GM21528 (cell line): ENCODE measurements around the gene NKX2-2.

Experiments used
- ATAC-seq: cut with Tn5 transposase; IDR thresholded peaks from one replicate; pipeline ENCODE4 v1.9.1; 2021; ENCODE audit warnings: mild to moderate bottlenecking, moderate library complexity; ENCODE audit not compliant: unreplicated experiment, low FRiP score

NKX2-2 gene

DNA sequence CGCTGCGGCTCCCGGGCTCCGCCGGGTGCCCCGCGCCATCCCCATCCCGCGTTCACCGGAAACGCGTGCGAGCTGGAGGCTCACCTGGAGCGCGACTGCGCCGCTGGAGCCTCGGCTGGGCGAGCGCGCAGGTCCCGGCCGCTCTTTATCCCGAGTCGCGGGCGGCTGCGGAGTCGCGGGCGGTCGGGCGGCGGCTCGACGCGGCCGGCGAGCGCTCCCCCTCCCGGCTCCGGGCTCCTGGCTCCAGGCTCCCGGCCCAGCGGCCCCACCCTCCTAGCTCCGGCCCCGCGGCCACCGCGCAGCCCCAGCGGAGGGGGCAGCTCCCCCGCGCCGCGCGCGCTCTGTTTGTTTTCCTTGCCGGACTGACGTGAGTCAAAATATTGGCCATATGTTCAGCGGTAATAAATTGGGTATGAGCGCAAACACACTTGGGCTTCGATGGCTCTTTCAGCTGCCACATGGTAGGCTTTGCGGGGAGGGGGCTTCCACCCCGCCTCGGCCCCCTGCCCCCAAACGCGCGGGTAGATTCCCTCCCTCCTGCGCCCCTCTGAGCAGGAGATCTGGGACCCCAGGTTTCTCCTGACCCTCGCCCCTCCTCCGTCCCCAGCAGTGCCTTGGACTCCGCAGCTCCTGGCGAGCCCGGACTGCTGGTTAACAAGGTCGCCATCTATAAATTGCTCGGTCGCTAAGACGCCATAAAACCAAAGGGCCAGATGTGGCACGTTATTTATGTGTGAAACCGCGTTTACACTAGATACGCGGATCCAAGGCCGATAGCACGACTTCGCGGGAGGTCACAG is 8.8 kb upstream of the NKX2-2 start:
- ATAC-seq, result no peak

DNA sequence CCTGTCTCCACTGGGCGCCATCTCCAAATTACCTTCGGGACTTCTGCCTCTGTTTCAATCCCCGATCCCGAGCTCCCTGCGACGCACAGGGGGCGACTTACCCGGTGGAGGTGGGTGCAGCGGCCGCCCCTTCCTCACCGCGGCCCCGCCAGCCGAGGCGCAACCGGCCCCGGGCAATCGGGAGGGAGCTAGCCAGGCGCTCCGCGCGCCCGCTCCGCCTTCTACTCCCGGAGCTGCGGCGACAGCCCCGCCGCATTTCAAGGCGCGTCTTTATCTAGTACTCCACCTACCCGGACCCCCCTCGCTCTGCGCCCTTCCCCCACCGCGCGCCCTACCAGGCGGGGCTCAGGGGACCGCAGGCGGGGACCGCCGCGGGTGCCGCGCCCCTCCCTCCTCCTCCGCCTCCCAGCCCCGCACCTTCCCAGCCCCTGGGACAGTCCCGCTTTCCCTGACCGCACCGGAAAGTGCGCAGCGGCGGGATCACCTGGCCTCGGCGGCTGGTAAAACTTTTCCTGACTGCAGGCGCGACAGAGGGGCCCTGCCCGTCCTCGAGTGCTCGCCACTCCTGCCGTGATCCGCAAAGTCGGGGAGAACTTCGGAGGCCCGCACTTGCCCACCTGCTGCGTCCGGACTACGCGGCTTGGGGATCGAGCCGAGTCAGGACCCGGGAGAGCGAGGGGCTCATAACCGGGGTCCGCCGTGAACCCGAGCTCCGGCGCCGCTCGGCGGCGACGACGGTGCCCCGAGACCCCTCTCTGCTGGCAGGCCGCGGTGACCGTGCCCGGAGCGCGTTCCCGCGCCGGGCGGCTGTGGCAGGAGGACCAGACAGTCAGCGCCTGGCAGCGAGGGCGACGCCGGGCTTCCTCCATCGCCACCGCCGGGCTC is 8.0 kb upstream of the NKX2-2 start:
- no peak for ATAC-seq

DNA sequence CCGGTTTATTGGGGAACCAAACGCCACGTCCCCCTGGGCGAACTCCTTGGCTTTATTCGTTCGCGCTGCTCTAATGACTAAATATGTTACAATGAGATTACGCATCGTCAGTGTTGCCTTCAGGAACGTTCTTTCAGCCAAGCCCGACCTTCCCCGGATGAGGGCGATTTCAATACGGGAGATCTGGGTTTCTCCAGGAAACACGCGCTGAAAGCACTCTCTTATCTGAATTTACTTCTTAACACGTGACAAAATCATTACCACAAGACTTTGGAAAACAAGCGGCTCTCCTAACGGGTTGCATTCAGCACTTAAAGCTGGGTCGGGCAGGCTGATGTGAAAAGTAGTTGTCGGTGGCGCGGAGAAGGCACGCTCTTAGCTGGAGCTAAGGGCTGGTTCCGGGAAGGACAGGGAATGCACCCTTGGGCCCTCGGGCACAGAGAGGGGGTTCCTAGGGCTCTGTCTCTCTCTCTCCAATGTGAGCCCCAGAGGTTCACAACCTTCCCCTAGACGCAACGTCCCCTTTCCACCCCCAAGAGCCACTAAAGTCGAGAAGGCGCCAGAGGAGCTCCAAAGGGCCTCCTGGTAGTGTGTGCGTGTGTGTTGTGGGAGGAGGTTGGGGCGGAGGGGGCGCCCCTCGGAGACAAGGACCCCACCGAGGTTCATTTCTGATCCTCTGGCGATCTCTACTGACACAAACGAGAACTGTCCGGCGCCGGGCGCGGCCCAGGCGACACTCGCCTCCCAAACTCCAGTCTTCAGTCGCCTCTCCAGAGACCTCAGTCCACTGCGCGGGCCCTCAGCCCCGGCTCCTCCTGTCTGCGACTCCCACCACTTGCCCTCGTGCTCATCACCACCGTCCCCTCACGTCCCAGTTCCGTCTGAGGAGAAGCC is 7.1 kb upstream of the NKX2-2 start:
- ATAC-seq, result no peak

DNA sequence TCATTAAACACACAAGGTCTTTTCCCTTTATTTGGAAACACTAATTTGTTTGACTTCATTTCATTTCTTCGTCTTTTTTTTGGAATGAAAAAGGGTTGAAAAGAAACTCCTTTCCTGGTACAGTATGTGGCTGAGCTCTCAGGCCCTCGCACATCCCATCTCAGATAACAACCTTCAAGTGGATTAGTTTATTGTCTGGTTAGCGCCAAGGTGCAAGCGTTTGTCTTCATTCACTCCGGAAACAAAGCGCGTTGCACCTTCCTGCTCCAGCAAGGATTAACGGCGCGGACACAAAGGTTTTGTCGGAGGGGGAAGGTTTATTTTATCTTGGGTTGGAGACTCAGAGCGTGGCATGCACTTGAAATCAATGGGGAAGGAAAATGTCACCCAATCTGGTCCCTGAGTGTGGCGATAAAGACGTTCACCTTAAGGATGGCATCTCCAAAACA is 5.3 kb upstream of the NKX2-2 start:
- no peak for ATAC-seq

DNA sequence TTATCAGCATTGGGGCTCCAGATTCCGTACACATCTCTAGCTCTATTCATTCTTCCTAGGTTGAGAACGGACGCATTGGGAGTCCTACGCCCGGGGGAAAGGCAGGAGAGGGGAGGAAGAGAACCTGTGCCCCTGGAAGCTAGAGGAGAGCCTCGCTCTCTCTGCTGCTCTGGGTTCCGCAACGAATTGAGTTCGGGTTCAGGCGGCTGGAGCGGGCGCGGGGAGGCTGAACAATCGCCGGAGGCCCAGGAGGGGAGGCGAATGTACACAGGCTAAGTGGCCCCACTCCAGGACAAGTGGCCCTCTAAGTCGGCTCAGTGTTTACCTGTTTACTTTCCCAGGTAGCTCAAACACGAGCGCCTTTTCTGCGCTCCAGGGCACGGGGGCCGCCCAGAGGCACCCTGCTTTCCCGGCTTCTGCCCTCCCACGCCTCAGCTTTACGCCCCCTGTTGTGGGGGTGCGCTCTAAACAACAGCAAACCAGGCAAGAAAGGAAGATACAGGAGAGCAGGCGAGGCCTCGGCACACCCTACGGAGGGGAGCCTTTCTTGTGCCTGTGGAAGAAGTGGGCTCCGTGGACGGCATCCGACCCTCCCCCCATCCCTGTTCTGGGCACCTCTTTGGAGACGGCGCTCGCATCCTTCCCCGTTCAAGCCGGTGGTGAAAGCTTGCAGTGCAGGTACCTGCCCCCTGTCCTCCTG is 4.6 kb upstream of the NKX2-2 start:
- ATAC-seq, result no peak

DNA sequence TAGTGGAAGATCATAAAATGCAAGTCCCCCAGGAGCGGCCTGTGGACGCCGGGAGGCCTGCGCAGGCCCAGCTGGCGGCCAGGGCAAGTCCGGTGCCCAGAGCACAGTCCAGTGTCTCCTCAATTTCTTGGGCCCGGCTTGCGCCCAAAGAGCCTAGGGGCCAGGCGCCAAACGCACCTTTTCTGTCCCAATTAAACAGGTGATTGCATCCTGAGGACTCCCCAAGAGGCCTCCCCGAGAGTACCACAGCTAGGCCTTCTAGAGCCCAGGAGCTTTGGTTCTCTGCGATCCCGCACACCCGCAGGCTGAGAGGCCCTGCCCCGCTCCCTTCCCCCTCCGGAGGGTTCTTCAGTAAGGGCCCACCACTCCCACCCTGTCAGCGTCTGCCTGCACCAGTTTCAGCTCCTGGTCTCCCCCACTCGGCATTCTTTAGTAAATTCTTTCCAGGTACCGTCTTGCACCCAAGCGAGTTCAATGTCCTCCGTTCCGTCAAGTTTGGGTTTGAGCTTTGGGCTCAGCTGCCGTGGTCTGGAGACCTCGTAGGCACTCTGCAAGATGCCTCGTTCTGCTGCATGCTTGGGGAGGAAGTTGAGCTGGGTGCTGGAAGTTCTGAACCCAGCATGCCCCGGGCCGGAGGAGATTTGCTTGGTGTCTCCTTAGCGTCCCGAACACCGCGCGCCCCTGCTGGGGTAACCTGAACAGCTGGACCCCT is 3.9 kb upstream of the NKX2-2 start:
- ATAC-seq, result no peak

DNA sequence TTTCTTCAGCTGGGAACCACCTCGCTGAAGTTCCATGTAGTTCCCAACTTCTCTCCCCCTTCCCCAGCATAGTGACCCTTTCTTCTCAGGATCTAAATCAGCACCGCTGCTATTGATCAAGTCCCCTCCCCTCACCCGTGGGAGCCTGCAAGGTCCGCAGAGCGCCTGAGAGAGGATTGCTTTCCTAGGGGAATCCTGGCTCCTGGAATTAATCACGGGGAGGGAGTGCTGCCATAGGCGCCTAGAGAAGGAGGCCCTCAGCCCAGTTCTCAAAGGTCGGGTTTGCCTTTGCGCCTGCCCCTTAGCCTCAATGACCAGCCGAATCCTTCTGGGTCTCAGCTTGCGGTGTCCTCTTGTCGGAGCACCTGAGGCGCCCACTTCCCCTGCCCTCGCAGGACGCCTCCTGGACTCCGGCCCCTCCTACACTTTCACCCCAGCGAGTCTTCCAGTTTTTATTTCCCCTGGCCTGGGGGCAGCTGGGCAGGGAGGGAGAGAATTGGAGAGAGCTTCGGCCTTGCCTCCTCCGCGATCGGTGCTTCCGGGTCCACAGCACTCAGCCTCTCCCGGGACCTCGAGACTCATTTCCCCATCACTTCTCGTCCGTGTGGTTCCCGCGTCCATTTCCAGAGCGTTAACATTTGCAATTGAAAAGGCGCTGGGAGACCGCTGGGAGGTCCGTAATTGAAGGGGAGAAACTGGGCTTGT is 3.1 kb upstream of the NKX2-2 start:
- ATAC-seq, result no peak

DNA sequence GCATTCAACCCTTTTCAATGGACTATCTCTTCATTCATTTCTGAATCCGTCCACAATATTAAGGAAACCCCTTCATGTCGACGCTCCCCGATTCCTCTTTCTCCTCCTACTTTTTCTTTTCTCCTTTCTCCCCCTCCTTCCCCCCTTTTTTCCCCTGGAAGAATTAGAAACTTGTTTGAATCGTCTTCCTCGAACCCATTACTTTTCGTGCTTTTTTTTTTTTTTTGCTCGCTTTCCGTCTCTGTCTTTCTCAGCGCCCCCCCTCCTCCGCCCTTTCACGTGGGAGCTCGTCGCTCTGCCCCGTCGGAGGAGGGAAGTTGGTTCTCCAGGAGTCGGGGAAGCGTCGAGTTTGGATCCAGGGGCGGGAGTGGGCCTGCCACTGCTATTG is 2.3 kb upstream of the NKX2-2 start:
- no peak for ATAC-seq

DNA sequence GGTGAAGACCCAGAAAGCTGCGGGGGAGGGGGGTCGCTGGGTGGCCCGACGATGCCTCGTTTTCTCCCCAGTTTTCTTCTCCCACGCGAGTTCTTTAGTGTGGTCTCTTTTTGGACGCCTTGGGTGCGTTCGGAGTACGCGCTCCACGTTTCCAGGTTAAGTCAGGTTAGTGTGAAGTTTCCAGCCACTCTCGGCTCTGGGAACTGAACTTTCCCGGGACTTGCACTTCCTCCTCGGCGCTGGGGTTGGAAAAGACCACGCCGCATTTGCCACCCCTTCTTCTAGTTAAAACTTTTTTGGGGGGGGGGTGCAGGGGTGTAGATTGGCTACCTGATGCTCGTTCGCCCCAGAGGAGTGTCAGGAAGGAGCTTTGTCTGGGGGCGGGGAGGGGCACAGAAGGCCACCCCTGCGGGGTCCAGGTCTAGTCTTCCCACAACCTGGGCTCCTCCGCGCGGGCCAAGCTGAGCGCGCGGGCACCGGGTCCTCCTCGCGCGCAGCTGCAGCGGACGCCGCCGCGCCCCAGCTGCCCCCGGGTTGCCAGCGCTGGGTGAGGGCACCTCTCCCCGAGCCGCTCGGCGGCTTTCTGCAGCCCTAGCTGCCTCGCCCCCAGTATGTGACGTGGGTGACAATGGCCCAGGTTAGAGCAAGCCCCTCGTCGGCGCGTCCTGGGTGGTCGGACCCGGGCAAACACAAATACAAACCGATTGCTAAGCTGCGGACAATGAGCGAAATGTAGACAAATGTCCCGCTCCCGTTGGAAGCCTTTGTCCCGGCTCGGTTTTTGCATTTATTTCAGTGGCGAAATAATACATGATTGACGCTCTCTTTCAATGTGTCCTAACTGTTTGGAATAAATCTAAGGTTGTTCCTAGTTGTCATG is 1.7 kb upstream of the NKX2-2 start:
- no peak for ATAC-seq

DNA sequence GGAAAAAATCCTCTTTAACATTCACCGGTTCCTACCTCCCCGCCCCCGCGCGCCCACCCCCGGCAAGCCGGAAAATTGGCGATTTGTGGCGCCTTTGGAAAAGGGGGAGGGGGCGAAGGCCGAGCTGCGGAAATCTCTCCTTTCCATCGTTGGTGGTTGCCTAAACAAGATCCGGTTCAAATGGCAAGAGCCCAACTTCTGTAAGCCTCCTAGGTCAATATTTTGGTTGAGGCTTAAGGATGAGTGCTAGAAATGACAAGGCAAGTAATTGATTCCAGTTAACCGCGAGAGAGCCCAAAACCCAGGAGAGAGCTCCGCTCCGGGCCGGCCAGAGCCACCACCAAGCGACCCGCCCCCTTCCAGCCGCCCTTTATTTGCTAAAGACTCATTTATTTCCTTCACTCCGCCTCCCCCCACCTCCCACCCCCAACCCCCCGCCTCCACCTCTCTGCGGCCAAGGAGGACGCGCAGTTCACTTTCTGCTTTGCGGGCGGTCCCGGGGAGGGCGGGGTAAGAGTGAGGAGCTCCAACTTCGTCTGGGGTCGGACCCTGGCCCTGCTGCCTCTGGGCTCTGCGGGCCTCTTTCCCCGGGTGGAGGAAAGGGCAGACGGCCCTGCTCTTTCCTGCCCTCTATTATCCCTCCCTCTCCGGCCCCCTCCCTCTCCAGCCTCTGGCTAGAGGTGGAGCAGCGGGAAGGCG is 838 bp upstream of the NKX2-2 start:
- no peak for ATAC-seq

DNA sequence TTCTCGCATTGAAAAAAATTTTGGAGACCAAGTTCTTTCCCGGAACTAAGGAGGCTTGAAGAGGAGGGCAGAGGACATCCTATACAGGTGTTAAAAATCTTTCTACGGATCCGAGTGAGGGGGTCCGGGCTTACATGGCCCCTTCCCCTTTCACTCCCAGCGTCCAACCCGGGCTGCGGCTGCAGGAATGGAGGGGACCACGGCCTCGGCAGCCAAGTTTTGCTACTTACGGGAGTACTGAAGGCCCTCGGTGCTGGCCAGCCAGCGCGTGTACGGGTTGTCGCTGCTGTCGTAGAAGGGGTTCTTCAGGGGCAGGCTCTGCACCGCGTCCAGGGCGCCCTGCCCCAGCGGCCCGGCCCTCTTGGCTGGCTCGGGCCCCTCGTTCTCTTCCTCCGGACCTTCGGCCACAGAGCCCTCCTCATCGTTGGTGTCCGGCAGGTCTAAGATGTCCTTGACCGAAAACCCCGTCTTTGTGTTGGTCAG is 642 bp downstream of the NKX2-2 start:
- ATAC-seq, result no peak

DNA sequence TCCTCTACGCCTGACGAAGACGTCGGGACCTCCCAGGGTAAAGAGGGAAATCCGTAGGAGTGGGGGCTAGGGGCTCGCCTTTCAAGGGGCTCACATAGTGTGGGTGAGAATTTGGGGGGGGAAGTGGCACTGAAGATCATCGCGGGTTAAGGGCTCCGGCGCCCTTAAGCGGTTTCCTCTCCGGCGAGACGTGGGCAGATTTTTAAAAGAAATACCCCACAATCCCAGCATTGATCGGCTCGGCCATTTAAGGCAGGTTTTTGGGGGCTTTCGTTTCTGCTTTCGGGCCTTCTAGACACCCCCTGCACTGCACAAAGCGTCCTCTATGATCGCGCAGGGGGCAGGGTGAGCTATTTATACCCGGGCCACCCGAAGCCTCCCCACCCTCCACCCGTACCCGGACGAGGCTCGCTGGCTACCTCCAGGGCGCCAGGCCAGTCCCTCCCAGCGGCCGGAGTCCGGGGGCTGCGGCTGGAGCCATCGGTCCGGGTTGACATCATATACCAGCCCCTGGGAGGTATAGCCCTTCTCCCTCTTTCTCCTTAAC is 1.2 kb downstream of the NKX2-2 start:
- no peak for ATAC-seq

DNA sequence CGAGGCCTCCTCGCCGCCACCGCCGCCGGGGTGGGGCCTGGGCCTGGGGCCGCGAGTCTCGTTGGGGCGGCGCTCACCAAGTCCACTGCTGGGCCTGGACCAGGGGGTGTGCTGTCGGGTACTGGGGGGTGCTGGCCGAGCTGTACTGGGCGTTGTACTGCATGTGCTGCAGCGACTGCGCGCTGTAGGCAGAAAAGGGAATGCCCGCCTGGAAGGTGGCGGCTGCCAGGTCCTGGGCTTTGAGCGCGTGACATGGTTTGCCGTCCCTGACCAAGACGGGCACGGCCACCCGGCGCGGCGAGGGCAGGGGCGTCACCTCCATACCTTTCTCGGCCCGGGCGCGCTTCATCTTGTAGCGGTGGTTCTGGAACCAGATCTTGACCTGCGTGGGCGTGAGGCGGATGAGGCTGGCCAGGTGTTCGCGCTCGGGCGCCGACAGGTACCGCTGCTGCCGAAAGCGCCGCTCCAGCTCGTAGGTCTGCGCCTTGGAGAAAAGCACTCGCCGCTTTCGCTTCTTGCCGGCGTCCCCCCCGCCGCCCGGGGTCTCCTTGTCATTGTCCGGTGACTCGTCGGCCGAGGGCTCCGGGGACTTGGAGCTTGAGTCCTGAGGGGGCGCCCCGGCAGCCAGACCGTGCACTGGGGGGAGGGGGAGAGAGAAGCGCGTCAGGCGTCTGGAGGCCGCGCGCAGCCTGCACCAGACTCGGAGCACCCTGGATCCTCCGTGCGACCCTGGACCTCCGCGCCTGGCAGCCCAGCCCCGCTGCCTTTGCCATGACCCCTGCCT is 1.8 kb downstream of the NKX2-2 start:
- ATAC-seq, result no peak

DNA sequence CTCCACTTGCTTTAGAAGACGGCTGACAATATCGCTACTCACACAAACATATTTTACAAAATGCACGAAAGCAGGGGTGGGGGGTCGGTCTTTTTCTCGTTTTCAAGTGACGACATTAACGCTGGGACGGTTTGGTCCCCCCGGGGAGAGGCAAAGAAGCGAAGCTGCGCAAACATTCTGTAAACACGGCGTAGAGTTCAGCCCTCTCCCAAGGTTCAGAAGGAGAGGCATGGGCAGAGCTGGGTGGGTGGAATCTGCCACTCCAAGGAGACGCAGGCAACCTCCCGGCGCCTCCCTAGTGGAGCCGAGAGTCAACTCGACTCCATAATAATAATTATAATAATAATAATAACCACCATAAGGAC is 2.4 kb downstream of the NKX2-2 start:
- no peak for ATAC-seq

DNA sequence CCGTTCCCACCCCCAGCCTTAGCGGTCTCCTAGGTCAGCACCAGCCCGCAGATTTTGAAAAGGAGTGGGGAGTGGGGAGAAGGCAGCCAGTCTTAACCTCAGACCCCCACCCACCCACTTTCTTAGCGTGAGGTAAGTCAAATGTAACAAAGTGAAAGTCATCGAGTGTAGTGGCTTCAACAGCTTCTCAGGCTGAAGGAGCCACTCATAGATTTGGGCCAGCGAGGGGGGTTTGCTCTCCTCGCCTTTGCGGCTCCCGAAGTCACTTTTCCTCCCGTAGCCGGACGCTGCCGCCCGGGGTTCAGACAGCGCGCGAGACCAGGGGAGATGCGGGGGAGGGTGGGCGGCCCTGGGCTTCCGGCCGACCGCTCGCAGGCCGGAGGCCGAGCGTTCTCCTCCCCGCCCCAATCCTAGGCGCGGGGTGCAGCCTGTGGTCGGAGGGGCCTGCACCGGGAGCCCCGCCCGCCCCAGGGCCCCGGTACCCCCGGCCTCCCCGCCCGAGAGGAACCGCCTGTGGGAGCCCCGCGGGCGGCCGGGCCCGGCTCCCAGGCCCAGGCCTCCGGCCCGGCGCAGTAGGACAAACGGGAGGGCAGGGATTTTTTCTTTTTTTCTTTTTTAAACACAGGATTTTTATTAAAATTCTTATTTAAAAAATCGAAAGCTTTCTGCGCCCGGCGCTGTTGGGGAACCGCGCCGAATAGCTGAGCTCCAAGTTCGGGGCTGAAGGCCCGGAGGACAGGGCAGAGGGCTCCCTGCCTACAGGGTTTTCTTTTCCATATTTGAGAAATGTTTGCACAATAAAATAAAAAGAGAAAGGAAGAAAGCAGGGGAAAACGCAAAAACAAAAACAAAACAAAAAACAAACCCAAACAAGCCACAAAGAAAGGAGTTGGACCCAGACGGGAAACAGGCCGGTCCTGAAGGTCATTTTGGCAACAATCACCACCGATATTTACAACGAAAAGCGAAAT is 3.2 kb downstream of the NKX2-2 start:
- ATAC-seq, result no peak
